GM18498 (cell line): ENCODE results near the gene MT1B.

Experiments
- ATAC-seq: cut with Tn5 transposase; IDR thresholded peaks from one replicate; pipeline ENCODE4 v1.9.1; 2021; ENCODE audit warnings: mild to moderate bottlenecking, moderate library complexity; ENCODE audit not compliant: unreplicated experiment

MT1B gene

DNA sequence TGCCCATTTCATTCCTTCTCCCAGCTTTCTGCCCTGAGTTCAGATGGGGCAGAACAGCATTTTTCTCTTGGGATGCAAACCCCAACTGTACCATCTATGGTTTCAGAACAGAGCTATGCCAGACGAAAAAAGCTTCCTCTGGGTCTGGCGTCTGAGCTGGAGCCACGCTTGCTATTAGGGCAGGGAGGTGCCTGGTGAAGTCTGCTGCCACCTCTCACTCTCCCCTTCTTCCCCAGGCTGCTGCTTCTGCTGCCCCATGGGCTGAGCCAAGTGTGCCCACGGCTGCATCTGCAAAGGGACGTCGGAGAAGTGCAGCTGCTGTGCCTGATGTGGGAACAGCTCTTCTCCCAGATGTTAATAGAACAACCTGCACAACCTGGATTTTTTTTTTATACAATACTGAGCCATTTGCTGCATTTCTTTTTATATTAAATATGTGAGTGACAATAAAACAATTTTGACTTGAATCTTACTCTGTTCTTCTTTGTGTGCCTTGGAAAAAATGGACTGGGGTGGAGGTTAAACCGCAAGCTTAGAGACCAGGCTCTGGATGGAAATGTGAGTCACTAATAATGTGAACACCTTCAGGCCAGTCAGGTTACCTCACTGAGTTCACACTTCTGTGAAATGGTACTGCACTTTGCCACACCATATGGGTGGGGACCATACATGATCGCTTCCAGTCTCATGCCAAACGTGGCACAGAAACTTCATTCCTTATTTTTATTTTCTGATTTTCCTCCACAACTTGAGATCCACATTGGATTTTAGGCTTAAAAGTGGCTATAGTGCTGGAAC lies 14.9 kb upstream of the MT1B start:
- no peak for ATAC-seq

- no peak for ATAC-seq
Measured at GRCh38 chr16:56637814-56638750, 13.6 kb upstream of the MT1B start, which contains the start of gene MT1A. MT1A (plus strand) TSS chr16:56638666; CDS start chr16:56638739, 73 bp downstream.

DNA sequence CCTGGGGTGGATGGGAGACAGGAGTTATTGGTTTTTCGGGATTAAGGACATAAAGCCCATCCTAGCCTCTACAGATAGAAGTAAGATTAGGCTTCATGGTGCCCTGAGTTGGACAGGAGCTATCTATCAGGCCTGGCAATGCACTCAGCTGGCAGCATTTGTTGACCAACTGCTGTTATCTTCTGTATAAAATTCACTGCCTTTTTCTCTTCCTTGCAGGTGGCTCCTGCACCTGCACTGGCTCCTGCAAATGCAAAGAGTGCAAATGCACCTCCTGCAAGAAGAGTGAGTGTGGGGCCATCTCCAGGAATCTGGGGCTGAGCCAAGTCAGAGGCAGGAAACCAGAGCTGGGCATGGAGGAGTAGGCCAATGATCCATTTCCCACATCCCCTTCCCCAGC lies 12.6 kb upstream of the MT1B start:
- no peak for ATAC-seq

GRCh38 chr16:56640076-56640475 lies 11.6 kb upstream of the MT1B start:
- no peak for ATAC-seq

DNA sequence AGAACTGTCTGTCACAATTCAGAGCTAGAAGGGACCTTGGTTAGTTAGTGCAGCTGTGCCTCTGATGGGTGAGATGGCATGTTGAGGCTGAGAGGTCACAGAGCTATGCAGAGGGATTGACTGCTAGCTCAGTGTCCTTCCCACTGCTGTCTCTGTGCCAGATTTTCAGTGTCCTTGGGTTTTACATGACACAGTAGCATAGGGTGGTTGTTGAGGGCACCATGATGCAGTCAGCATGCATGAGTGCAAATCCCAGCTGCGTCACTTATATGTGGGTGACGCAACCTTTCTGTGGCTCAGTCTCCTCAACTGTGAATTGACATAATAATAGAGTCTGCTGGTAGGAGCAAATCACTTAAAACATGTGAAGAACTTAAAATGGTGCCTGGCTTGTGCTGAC lies 10.5 kb upstream of the MT1B start:
- ATAC-seq: no peak

GRCh38 chr16:56643080-56643778 lies 8.5 kb upstream of the MT1B start:
- ATAC-seq: peak; percentile 80

DNA sequence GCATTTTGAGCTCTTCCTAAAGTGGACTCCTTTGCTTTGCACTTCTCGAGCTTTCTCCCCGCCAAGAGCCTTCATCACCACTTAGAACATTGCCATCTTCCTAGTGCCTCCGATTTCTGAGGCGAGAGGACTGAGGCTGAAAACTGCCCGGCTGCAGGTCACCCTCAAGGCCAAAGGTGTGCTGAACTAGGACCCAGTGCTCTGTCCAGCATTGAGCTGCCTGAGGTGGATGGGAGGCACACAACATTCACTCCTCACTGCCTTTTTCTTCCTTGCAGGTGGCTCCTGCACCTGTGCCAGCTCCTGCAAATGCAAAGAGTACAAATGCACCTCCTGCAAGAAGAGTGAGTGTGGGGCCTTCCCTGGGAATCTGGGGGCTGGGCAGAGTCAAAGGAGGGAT lies 7.9 kb upstream of the MT1B start:
- ATAC-seq: no peak

GRCh38 chr16:56645311-56645710 lies 6.4 kb upstream of the MT1B start:
- ATAC-seq: no peak

DNA sequence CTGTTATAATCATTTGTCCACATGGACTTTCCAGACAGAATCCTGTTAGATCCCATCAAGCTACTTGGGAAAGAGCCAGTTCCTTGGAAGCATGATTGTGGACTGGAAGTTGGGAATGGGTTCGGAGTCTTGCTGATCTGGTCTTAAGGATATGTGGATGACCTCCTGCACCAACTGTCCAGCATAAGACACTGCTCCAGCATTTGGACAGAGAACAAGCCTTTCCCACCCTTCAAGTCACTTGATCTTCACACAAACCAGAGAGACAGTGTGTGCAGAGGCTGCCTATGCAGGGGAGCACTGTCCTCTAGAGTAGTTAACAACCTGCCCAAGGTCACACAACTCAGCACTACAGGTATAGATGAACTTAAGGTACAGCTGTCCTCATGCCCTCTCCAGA lies 5.8 kb upstream of the MT1B start:
- no peak for ATAC-seq

GRCh38 chr16:56647641-56648431 lies 3.9 kb upstream of the MT1B start:
- no peak for ATAC-seq

GRCh38 chr16:56649271-56649670 lies 2.4 kb upstream of the MT1B start:
- ATAC-seq: no peak

- ATAC-seq: no peak
Measured at GRCh38 chr16:56649820-56650219, 1.9 kb upstream of the MT1B start.

GRCh38 chr16:56652600-56652999 lies 914 bp downstream of the MT1B start:
- no peak for ATAC-seq

- ATAC-seq: no peak
Measured at GRCh38 chr16:56653218-56653617, 1.5 kb downstream of the MT1B start.

GRCh38 chr16:56657555-56658326 lies 6.1 kb downstream of the MT1B start, which contains the start of gene MT1F:
MT1F (plus strand) TSS chr16:56657959; CDS start chr16:56658059, 100 bp downstream.
- no peak for ATAC-seq

- no peak for ATAC-seq
Measured at GRCh38 chr16:56658327-56658875, 6.7 kb downstream of the MT1B start.

DNA sequence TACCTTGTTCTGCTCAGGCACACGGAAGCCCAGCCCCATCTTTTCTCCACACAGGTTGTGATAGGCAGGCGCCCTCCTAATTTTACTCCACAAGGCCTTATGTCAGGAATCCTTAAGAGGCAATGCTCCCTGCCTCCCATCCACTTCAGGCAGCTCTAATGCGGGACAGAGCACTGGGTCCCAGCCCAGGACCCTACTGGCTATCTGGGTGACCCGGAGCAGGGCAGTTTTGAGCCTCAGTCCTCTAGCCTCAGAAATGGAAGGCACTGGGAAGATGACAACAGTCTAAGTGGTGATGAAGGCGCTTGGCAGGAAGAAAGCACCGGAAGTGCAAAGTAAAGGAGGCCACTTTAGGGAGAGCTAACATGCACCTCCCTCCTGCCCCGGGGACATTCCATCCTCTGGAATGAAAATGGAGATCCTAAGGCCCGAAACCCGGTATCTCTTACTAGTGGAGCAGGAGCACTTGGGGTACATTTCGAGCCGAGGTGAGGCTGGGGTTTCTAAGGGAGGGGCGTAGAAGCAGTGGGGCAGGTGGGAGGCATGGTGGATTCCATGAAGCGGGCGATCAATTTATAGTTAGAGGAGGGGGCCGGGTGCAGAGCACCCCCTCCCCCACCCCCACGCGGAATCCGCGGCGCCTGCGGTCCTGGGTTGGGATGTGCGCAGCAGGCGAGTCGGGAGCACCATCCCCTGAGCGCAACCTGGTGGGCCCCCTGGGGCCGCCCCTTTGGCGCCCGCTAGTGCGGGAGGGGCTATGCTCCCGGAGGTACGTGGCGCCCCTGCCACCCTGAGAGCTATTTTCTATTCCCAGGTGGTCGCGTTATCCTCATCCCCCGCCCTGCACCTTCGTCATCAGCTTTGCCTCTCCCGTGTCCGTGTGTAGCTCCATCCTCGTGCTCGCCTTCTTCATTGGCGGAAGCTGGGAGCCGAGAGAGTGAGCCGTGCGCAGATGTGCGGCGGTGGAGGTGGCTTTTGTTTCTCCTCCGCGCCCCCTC lies 11.0 kb downstream of the MT1B start:
- no peak for ATAC-seq

DNA sequence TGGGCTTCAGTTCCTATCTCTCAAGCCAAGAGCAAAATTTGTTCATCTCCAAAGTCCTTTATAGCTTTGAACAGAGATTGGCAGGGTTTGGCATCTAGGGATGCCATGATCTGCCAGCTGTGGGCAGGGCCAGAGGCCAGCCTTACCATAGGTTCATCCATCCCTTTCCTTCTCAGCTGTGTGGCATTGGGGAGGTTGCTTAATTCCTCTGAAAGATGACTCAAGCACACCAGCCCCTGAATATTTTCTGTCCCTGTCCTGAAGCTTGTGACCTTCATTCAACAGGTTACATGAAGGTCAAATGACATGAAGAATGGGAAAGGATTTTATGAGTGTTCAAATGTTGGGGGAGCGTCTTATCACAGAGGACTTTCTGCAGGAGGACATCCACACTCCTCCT lies 12.8 kb downstream of the MT1B start:
- ATAC-seq: no peak
